ENCODE results near the gene KCTD13.

KCTD13 gene

DNA sequence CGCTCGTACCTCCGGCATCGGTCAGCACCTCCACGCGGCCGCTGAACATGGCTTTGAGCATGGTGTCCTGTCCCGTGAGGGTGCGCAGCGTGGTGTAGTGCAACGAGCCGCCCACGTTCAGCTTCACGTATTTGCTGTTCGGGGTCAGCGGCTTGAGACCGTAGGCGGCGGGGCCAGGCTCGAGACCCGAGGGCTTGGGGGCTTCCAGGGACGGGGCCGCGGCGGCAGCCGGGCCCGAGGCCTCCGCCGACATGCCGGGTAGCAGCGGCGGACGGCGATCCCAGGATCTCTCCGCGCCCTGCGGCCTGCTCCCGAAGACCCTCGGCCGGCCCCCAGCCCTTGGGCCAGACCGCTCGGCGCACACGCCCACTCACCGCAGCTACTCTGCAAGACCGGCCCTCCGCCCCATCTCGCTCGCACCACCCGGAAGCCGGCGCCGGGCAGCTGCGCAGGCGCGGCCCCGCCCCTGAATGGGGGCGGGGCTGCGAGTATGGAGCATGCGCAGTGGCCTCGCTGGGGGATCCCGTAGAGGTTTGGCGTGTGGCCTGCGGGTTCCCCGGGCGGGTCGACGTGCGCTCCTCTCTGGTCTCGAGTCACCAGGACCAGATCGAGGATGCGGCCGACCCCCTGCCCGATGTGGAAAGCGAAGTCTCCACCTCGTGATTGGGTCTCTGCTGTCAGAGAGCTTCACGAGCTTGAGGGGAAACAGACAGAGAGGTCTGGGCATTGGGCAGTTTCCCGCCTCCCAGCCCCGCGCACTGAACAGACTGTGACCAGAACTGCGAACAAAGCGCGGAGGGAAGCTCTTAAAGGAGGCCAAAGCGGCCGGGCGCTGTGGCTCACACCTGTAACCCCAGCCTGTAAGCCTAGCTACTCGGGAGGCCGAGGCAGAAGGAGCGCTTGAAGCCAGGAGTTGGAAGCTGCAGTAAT is at the start of gene KCTD13 (continued):
- TF ChIP-seq ZBTB11 (tag by site-specific recombination; conservative IDR thresholded peaks at IDR 0.05; ENCODE audit: low read depth) (peak; percentile 32; the same call in 1 of the 2 replicates), ZNF776 (tag by site-specific recombination; IDR thresholded peaks at IDR 0.05; ENCODE audit: borderline replicate concordance) (no peak), KLF16 (tag by site-specific recombination; IDR thresholded peaks at IDR 0.05) (no peak; the same call in 1 of the 2 replicates), ZNF433 (tag by site-specific recombination; IDR thresholded peaks at IDR 0.05; ENCODE audit: low read depth) (no peak), REPIN1 (tag by site-specific recombination; IDR thresholded peaks at IDR 0.05; ENCODE audit: low read depth) (no peak), ZNF140 (tag by site-specific recombination; IDR thresholded peaks at IDR 0.05) (no peak), ZNF707 (tag by site-specific recombination; IDR thresholded peaks at IDR 0.05) (no peak), ZNF24 (tag by site-specific recombination; IDR thresholded peaks at IDR 0.05) (peak; percentile 85), ZNF530 (tag by site-specific recombination; IDR thresholded peaks at IDR 0.05; ENCODE audit: low read depth) (no peak), TCF7L2 (IDR thresholded peaks at IDR 0.05; ENCODE audit: borderline replicate concordance, low read depth, low read length) (no peak), ZNF155 (tag by site-specific recombination; IDR thresholded peaks at IDR 0.05) (no peak), ZNF623 (tag by site-specific recombination; IDR thresholded peaks at IDR 0.05) (no peak), ZNF624 (tag by site-specific recombination; IDR thresholded peaks at IDR 0.05) (no peak), ZNF639 (tag by site-specific recombination; IDR thresholded peaks at IDR 0.05) (peak; percentile 64), ZNF211 (tag by site-specific recombination; IDR thresholded peaks at IDR 0.05; ENCODE audit: low read depth) (no peak), KLF9 (tag by site-specific recombination; IDR thresholded peaks at IDR 0.05; ENCODE audit: low read depth) (peak; percentile 96), ZNF561 (tag by site-specific recombination; IDR thresholded peaks at IDR 0.05; ENCODE audit: borderline replicate concordance) (peak; percentile 70; the same call in 1 of the 2 replicates), ZNF184 (tag by site-specific recombination; IDR thresholded peaks at IDR 0.05) (no peak), ZNF510 (tag by site-specific recombination; IDR thresholded peaks at IDR 0.05; ENCODE audit: insufficient replicate concordance) (no peak), ZNF600 (tag by site-specific recombination; IDR thresholded peaks at IDR 0.05) (no peak), ZSCAN4 (tag by site-specific recombination; IDR thresholded peaks at IDR 0.05) (no peak), ZNF701 (tag by site-specific recombination; IDR thresholded peaks at IDR 0.05) (no peak), SP7 (tag by site-specific recombination; IDR thresholded peaks at IDR 0.05) (peak; percentile 88), ZNF677 (tag by site-specific recombination; IDR thresholded peaks at IDR 0.05) (no peak), GLIS2 (tag by site-specific recombination; IDR thresholded peaks at IDR 0.05) (peak; percentile 78), ZNF654 (tag by site-specific recombination; IDR thresholded peaks at IDR 0.05; ENCODE audit: low read depth) (no peak), ZNF157 (tag by site-specific recombination; IDR thresholded peaks at IDR 0.05) (no peak), ZIC2 (tag by site-specific recombination; IDR thresholded peaks at IDR 0.05) (no peak)
- TF ChIP-seq, protein P1, sequence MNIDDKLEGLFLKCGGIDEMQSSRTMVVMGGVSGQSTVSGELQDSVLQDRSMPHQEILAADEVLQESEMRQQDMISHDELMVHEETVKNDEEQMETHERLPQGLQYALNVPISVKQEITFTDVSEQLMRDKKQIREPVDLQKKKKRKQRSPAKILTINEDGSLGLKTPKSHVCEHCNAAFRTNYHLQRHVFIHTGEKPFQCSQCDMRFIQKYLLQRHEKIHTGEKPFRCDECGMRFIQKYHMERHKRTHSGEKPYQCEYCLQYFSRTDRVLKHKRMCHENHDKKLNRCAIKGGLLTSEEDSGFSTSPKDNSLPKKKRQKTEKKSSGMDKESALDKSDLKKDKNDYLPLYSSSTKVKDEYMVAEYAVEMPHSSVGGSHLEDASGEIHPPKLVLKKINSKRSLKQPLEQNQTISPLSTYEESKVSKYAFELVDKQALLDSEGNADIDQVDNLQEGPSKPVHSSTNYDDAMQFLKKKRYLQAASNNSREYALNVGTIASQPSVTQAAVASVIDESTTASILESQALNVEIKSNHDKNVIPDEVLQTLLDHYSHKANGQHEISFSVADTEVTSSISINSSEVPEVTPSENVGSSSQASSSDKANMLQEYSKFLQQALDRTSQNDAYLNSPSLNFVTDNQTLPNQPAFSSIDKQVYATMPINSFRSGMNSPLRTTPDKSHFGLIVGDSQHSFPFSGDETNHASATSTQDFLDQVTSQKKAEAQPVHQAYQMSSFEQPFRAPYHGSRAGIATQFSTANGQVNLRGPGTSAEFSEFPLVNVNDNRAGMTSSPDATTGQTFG (tag by site-specific recombination; IDR thresholded peaks at IDR 0.05; ENCODE audit: borderline replicate concordance) = no peak
- TF ChIP-seq, protein P2, sequence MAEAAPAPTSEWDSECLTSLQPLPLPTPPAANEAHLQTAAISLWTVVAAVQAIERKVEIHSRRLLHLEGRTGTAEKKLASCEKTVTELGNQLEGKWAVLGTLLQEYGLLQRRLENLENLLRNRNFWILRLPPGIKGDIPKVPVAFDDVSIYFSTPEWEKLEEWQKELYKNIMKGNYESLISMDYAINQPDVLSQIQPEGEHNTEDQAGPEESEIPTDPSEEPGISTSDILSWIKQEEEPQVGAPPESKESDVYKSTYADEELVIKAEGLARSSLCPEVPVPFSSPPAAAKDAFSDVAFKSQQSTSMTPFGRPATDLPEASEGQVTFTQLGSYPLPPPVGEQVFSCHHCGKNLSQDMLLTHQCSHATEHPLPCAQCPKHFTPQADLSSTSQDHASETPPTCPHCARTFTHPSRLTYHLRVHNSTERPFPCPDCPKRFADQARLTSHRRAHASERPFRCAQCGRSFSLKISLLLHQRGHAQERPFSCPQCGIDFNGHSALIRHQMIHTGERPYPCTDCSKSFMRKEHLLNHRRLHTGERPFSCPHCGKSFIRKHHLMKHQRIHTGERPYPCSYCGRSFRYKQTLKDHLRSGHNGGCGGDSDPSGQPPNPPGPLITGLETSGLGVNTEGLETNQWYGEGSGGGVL (tag by site-specific recombination; IDR thresholded peaks at IDR 0.05) = no peak
